H1 (cell line): ENCODE data around the gene GNAL. TPM values are rescaled to one million over a fixed set of nuclear protein-coding genes. Genes with fewer than 3 reads are reported as not detected.

Source experiments
- FOSL1 ChIP-seq: IDR thresholded peaks from 2 replicates; pipeline ENCODE4 v1.6.1; 2011; ENCODE audit warnings: mild to moderate bottlenecking, low read depth, low read length, moderate library complexity; ENCODE audit not compliant: insufficient read depth
- RAD21 ChIP-seq, 2 experiments: IDR thresholded peaks in 1 of 2; conservative IDR thresholded peaks in 1 of 2; 2 replicates each; pipeline ENCODE4 v1.6.1; 2011; ENCODE audit warnings: low read depth in 2 of 2, low read length in 2 of 2, improper control_type of control experiment in 1 of 2, inconsistent platforms in 1 of 2, mild to moderate bottlenecking in 1 of 2, moderate library complexity in 1 of 2
- RBBP5 ChIP-seq: IDR thresholded peaks from 2 replicates; pipeline ENCODE4 v1.7.1; 2012; ENCODE audit warnings: low read depth, mild to moderate bottlenecking, inconsistent platforms, low read length, moderate library complexity, borderline replicate concordance
- SP2 ChIP-seq: IDR thresholded peaks from 2 replicates; pipeline ENCODE4 v1.6.1; 2012; ENCODE audit warnings: mild to moderate bottlenecking, low read length, inconsistent platforms
- polyA plus RNA-seq, 7 experiments: library from polyadenylated mRNA; depleted of rRNA in 3 of 7; stranded (reverse) in 5 of 7; unstranded in 2 of 7; fragments of >200 nt in 5 of 7; fragments of 200-250 nt in 2 of 7; gene quantifications; 1 replicate in 5 of 7; 2 replicates in 1 of 7; 4 replicates in 1 of 7; pipeline versions ENCODE4 v1.2.1 to v1.2.3, GENCODE V29; 2011 to 2013; ENCODE audit warnings: missing spikeins in 2 of 7, mixed read lengths in 2 of 7
- total RNA-seq: library from RNA; stranded (reverse); fragmentation: NEBNext Ultra II Directional; extraction: Animal tissue kit (Norgen Biotek cat#: 25700); gene quantifications from 2 replicates; pipeline ENCODE4 v1.2.1, GENCODE V29; 2021

GNAL gene
- total and polyA plus RNA-seq, 2 of the 8 experiments (the other 6 are each of a cell fraction or from before 2014, with no cell fraction given): 13.2 to 18.3 TPM

DNA sequence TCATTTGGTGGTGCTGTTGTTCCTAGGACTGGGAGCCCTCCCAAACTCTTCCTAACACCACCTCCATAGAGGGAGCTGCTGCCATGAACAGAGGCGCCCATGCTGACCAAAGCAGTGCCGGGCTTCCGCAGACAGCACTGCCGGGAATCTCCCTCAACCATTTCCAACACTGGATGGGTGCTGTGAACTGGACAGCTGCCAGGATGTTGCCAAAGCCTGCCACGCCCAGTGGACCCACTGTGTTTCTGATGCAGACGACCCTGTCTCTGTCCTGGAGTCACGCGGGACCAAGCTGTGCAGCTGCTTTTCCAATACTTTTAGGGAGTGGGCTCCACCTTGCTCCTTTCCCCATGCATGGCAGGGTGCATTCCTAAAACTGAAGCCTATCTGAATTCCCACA, 16.9 kb upstream of the GNAL start (continued):
- no peak for TF ChIP-seq RAD21 (IDR thresholded peaks at IDR 0.05 in 1 of 2, conservative IDR thresholded peaks at IDR 0.05 in 1 of 2; ENCODE audit: low read depth in 2 of 2, low read length in 2 of 2)
- TF ChIP-seq SP2: no peak
- TF ChIP-seq FOSL1: no peak
- TF ChIP-seq RBBP5: no peak
